Endothelial cell (in vitro differentiated cells): ENCODE results near the gene CTAG2. TPM values are rescaled to one million over a fixed set of nuclear protein-coding genes. Genes with fewer than 3 reads are reported as not detected.

Experiments
- DNase-seq: peaks from one replicate; pipeline ENCODE4 v3.0.0; 2021; ENCODE audit warnings: low spot score
- H3K27ac Mint-ChIP-seq: one replicate; pipeline ENCODE4 v1.8.0; 2021; ENCODE audit warnings: mixed read lengths, inconsistent platforms; ENCODE audit not compliant: unreplicated experiment
- H3K27me3 Mint-ChIP-seq: one replicate; pipeline ENCODE4 v1.8.0; 2021; ENCODE audit warnings: mild to moderate bottlenecking, moderate library complexity, mixed read lengths, inconsistent platforms; ENCODE audit not compliant: unreplicated experiment
- H3K36me3 Mint-ChIP-seq: one replicate; pipeline ENCODE4 v1.8.0; 2021; ENCODE audit warnings: mild to moderate bottlenecking, low read depth, mixed read lengths, inconsistent platforms; ENCODE audit not compliant: unreplicated experiment
- H3K4me1 Mint-ChIP-seq: one replicate; pipeline ENCODE4 v1.8.0; 2021; ENCODE audit warnings: mild to moderate bottlenecking, mixed read lengths, inconsistent platforms; ENCODE audit not compliant: unreplicated experiment
- H3K4me3 Mint-ChIP-seq: one replicate; pipeline ENCODE4 v1.8.0; 2021; ENCODE audit warnings: mild to moderate bottlenecking, mixed read lengths, inconsistent platforms; ENCODE audit not compliant: unreplicated experiment
- H3K9me3 Mint-ChIP-seq: one replicate; pipeline ENCODE4 v1.8.0; 2021; ENCODE audit warnings: mixed read lengths, inconsistent platforms; ENCODE audit not compliant: unreplicated experiment
- CTCF ChIP-seq: fragments of 200-600 bp; sonication (generic); IDR thresholded peaks from one replicate; pipeline ENCODE4 v1.5.0; 2021; ENCODE audit warnings: antibody characterized with exemption; ENCODE audit not compliant: unreplicated experiment
- total RNA-seq: library from RNA; stranded (reverse); fragmentation: NEBNext Ultra II Directional; extraction: Animal tissue kit (Norgen Biotek cat#: 25700); gene quantifications from one replicate; pipeline ENCODE4 v1.2.1, GENCODE V29; 2021; ENCODE audit not compliant: unreplicated experiment

The CTAG2 gene
- total RNA-seq, 1 donor from 2014 or later = not detected

- H3K4me1 Mint-ChIP-seq = no peaks in the 10 kb centered on the region
- H3K9me3 Mint-ChIP-seq = no peaks in the 10 kb centered on the region
- DNase-seq = no peak
- H3K27ac Mint-ChIP-seq = no peak overlapping the region
- H3K27me3 Mint-ChIP-seq = peaks cover 2% of the 10 kb centered on the region
- no peak for TF ChIP-seq CTCF
- no peak overlapping the region for H3K4me3 Mint-ChIP-seq
- no peaks in the 10 kb centered on the region for H3K36me3 Mint-ChIP-seq
These were observed 8.5 kb upstream of the CTAG2 start for GRCh38 chrX:154661899-154662298.

GRCh38 chrX:154661170-154661569 is 7.8 kb upstream of the CTAG2 start:
- Mint-ChIP-seq H3K4me1 (no peaks in the 10 kb centered on the region), H3K27me3 (peaks cover 2% of the 10 kb centered on the region), H3K4me3 (no peak overlapping the region), H3K27ac (no peak overlapping the region), H3K36me3 (no peaks in the 10 kb centered on the region), H3K9me3 (no peaks in the 10 kb centered on the region)
- TF ChIP-seq CTCF = no peak
- DNase-seq = no peak

- peaks cover 2% of the 10 kb centered on the region for H3K27me3 Mint-ChIP-seq
- H3K9me3 Mint-ChIP-seq = no peaks in the 10 kb centered on the region
- no peak for TF ChIP-seq CTCF
- no peak overlapping the region for H3K4me3 Mint-ChIP-seq
- DNase-seq = no peak
- H3K4me1 Mint-ChIP-seq = no peaks in the 10 kb centered on the region
- no peak overlapping the region for H3K27ac Mint-ChIP-seq
- H3K36me3 Mint-ChIP-seq = no peaks in the 10 kb centered on the region
These were observed 7.2 kb upstream of the CTAG2 start for GRCh38 chrX:154660541-154660940.

GRCh38 chrX:154658957-154659356 is 5.6 kb upstream of the CTAG2 start:
- Mint-ChIP-seq H3K4me3 (no peak overlapping the region), H3K27ac (no peak overlapping the region), H3K9me3 (no peaks in the 10 kb centered on the region), H3K27me3 (peaks cover 2% of the 10 kb centered on the region), H3K36me3 (no peaks in the 10 kb centered on the region), H3K4me1 (no peaks in the 10 kb centered on the region)
- no peak for TF ChIP-seq CTCF
- no peak for DNase-seq

- Mint-ChIP-seq H3K4me3 (no peak overlapping the region), H3K9me3 (no peaks in the 10 kb centered on the region), H3K36me3 (no peaks in the 10 kb centered on the region), H3K4me1 (no peaks in the 10 kb centered on the region), H3K27me3 (peaks cover 2% of the 10 kb centered on the region), H3K27ac (no peak overlapping the region)
- TF ChIP-seq CTCF = no peak
- no peak for DNase-seq
These were observed 4.8 kb upstream of the CTAG2 start for GRCh38 chrX:154658187-154658586.
